ENCODE data around the gene SLC20A1. TPM values are rescaled to one million over a fixed set of nuclear protein-coding genes. Genes with fewer than 3 reads are reported as not detected.
A peak's percentile ranks its signal among the peaks of the same experiment; 100 is the strongest.

The SLC20A1 gene
- total RNA-seq, 1 experiment from 2014 or later = 295 TPM

- no TSS peak for BruUV-seq (replicated peaks)
- no peaks in the 10 kb centered on the region for H3K27me3 Mint-ChIP-seq (ENCODE audit: insufficient read depth, unreplicated experiment)
- intact Hi-C loops (cut with micrococcal nuclease) = no loop called here
- H3K27ac Mint-ChIP-seq (ENCODE audit: low read depth, unreplicated experiment) = no peak overlapping the region
- no peaks in the 10 kb centered on the region for H3K9me3 Mint-ChIP-seq (ENCODE audit: unreplicated experiment)
- POLR2A ChIA-PET = interaction anchor here (1.0 to 1.1 kb wide), 2 partner anchors 19 to 57 kb away, joined by 3 read pairs; no protein-coding TSS in a partner anchor
- H3K36me3 Mint-ChIP-seq (ENCODE audit: insufficient read depth, unreplicated experiment) = no peaks in the 10 kb centered on the region
- no peak overlapping the region for H3K4me3 Mint-ChIP-seq (ENCODE audit: unreplicated experiment)
- no peak for TF ChIP-seq CTCF (IDR thresholded peaks at IDR 0.05; ENCODE audit: unreplicated experiment)
- H3K4me1 Mint-ChIP-seq (ENCODE audit: insufficient read depth, unreplicated experiment) = peaks cover 3% of the 10 kb centered on the region
- no peak for DNase-seq (ENCODE audit: unreplicated experiment)
- CTCF ChIA-PET = interaction anchor here (0.6 to 1.5 kb wide), 3 partner anchors 8 to 258 kb away, joined by 3 to 5 read pairs (median 3); no protein-coding TSS in a partner anchor
These were observed 38.7 kb downstream of the SLC20A1 start for GRCh38 chr2:112684415-112684775.

GRCh38 chr2:112685271-112685884, 39.6 kb downstream of the SLC20A1 start:
- no peaks in the 10 kb centered on the region for H3K4me1 Mint-ChIP-seq (ENCODE audit: insufficient read depth, unreplicated experiment)
- CTCF ChIA-PET = interaction anchor here (0.5 to 0.7 kb wide), 4 partner anchors 18 to 86 kb away, joined by 3 read pairs; no protein-coding TSS in a partner anchor
- no peak for DNase-seq (ENCODE audit: unreplicated experiment)
- no peaks in the 10 kb centered on the region for H3K9me3 Mint-ChIP-seq (ENCODE audit: unreplicated experiment)
- H3K27ac Mint-ChIP-seq (ENCODE audit: low read depth, unreplicated experiment) = no peak overlapping the region
- H3K36me3 Mint-ChIP-seq (ENCODE audit: insufficient read depth, unreplicated experiment) = no peaks in the 10 kb centered on the region
- TF ChIP-seq CTCF (IDR thresholded peaks at IDR 0.05; ENCODE audit: unreplicated experiment) = peak; percentile 6
- H3K4me3 Mint-ChIP-seq (ENCODE audit: unreplicated experiment) = no peak overlapping the region
- POLR2A ChIA-PET = interaction anchor here (0.9 to 1.9 kb wide), 3 partner anchors 20 to 64 kb away, joined by 3 to 4 read pairs (median 3); no protein-coding TSS in a partner anchor
- no peaks in the 10 kb centered on the region for H3K27me3 Mint-ChIP-seq (ENCODE audit: insufficient read depth, unreplicated experiment)
- no TSS peak for BruUV-seq (replicated peaks)
- intact Hi-C loops (cut with micrococcal nuclease) = no loop called here

GRCh38 chr2:112686348-112687217, 40.8 kb downstream of the SLC20A1 start:
- no peak for DNase-seq (ENCODE audit: unreplicated experiment)
- no peak overlapping the region for H3K4me3 Mint-ChIP-seq (ENCODE audit: unreplicated experiment)
- H3K4me1 Mint-ChIP-seq (ENCODE audit: insufficient read depth, unreplicated experiment) = peaks cover 4% of the 10 kb centered on the region
- no peak for TF ChIP-seq CTCF (IDR thresholded peaks at IDR 0.05; ENCODE audit: unreplicated experiment)
- H3K9me3 Mint-ChIP-seq (ENCODE audit: unreplicated experiment) = no peaks in the 10 kb centered on the region
- POLR2A ChIA-PET = interaction anchor here (1.1 to 1.9 kb wide), 3 partner anchors 21 to 66 kb away, joined by 3 to 4 read pairs (median 3); no protein-coding TSS in a partner anchor
- H3K36me3 Mint-ChIP-seq (ENCODE audit: insufficient read depth, unreplicated experiment) = no peaks in the 10 kb centered on the region
- no TSS peak for BruUV-seq (replicated peaks)
- H3K27me3 Mint-ChIP-seq (ENCODE audit: insufficient read depth, unreplicated experiment) = no peaks in the 10 kb centered on the region
- CTCF ChIA-PET = no interaction called here
- intact Hi-C loops (cut with micrococcal nuclease) = no loop called here
- no peak overlapping the region for H3K27ac Mint-ChIP-seq (ENCODE audit: low read depth, unreplicated experiment)

- no peaks in the 10 kb centered on the region for H3K9me3 Mint-ChIP-seq (ENCODE audit: unreplicated experiment)
- intact Hi-C loops (cut with micrococcal nuclease) = no loop called here
- no peaks in the 10 kb centered on the region for H3K36me3 Mint-ChIP-seq (ENCODE audit: insufficient read depth, unreplicated experiment)
- BruUV-seq (replicated peaks) = no TSS peak
- H3K27ac Mint-ChIP-seq (ENCODE audit: low read depth, unreplicated experiment) = no peak overlapping the region
- no peak for TF ChIP-seq CTCF (IDR thresholded peaks at IDR 0.05; ENCODE audit: unreplicated experiment)
- no peak overlapping the region for H3K4me3 Mint-ChIP-seq (ENCODE audit: unreplicated experiment)
- DNase-seq (ENCODE audit: unreplicated experiment) = no peak
- H3K27me3 Mint-ChIP-seq (ENCODE audit: insufficient read depth, unreplicated experiment) = no peaks in the 10 kb centered on the region
- CTCF ChIA-PET = interaction anchor here (0.6 to 0.9 kb wide), 2 partner anchors 42 to 1942 kb away, joined by 3 read pairs; partner anchors contain the start of gene SLC20A1
- POLR2A ChIA-PET = interaction anchor here (0.7 to 1.3 kb wide), 3 partner anchors 41 to 84 kb away, joined by 3 to 6 read pairs (median 3); no protein-coding TSS in a partner anchor
- peaks cover 14% of the 10 kb centered on the region for H3K4me1 Mint-ChIP-seq (ENCODE audit: insufficient read depth, unreplicated experiment)
These were observed 41.8 kb downstream of the SLC20A1 start for GRCh38 chr2:112687522-112687921.

Data from MCF 10A (cell line).